Adipocyte (in vitro differentiated cells): ENCODE measurements around the gene TCTN2.

Experiments
- DNase-seq: peaks from one replicate; pipeline ENCODE4 v3.0.0-alpha.2; 2015; ENCODE audit warnings: low read depth
- H3K27me3 ChIP-seq: replicated peaks from 2 replicates; pipeline ENCODE4 v1.7.0; 2013; ENCODE audit warnings: mild to moderate bottlenecking, low read length, moderate library complexity; ENCODE audit not compliant: control insufficient read depth, insufficient read depth
- H3K36me3 ChIP-seq: 2 replicates; pipeline ENCODE4 v1.7.0; 2013; ENCODE audit warnings: low read length, mild to moderate bottlenecking, moderate library complexity; ENCODE audit not compliant: control insufficient read depth, insufficient read depth, severe bottlenecking
- H3K4me1 ChIP-seq: 2 replicates; pipeline ENCODE4 v1.7.0; 2013; ENCODE audit warnings: mild to moderate bottlenecking, low read length, moderate library complexity; ENCODE audit not compliant: control insufficient read depth, insufficient read depth
- H3K4me3 ChIP-seq: 2 replicates; pipeline ENCODE4 v1.7.0; 2013; ENCODE audit warnings: mild to moderate bottlenecking, low read length, moderate library complexity
- H3K9ac ChIP-seq: 2 replicates; pipeline ENCODE4 v1.7.0; 2013; ENCODE audit warnings: mild to moderate bottlenecking, low read length, moderate library complexity
- H3K9me3 ChIP-seq: 2 replicates; pipeline ENCODE4 v1.7.0; 2013; ENCODE audit warnings: mild to moderate bottlenecking, low read length, moderate library complexity; ENCODE audit not compliant: control insufficient read depth

Gene TCTN2

GRCh38 chr12:123656392-123656791 is 14.5 kb upstream of the TCTN2 start:
- H3K4me1 ChIP-seq, result peaks cover 27% of the 10 kb centered on the region
- peaks cover 53% of the 10 kb centered on the region for H3K36me3 ChIP-seq
- H3K4me3 ChIP-seq, result no peak overlapping the region
- no peaks in the 10 kb centered on the region for H3K27me3 ChIP-seq
- H3K9ac ChIP-seq, result no peak overlapping the region
- H3K9me3 ChIP-seq, result no peaks in the 10 kb centered on the region
- no peak for DNase-seq

- Histone ChIP-seq H3K4me1 (peaks cover 31% of the 10 kb centered on the region), H3K9me3 (no peaks in the 10 kb centered on the region), H3K36me3 (peaks cover 47% of the 10 kb centered on the region), H3K9ac (no peak overlapping the region), H3K4me3 (no peak overlapping the region), H3K27me3 (no peaks in the 10 kb centered on the region)
- no peak for DNase-seq
Measured at GRCh38 chr12:123657211-123657610, 13.7 kb upstream of the TCTN2 start.

GRCh38 chr12:123659996-123660727 is 10.8 kb upstream of the TCTN2 start:
- Histone ChIP-seq H3K27me3 (no peaks in the 10 kb centered on the region), H3K9ac (peak overlapping the region; percentile 83), H3K4me1 (peaks cover 31% of the 10 kb centered on the region), H3K4me3 (peak overlapping the region; percentile 70), H3K36me3 (peaks cover 29% of the 10 kb centered on the region), H3K9me3 (no peaks in the 10 kb centered on the region)
- DNase-seq, result peak; percentile 95

DNA sequence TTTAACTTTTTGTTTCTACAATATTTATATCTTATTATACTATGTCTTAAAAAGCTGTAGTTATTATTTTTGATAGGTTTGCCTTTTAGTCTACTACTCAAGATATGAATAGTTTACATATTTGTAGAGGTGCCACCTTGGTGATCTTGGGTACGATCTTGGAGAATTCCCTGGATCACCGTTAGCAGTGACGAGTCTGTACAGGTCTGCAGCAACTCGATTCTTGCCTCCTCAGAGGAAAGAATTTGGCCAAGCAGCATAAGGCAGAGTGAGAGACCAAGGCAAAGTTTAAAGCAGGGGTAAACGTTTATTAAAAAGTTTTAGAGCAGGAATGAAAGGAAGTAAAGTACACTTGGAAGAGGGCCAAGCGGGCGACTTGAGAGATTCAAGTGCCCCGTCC is 3.1 kb upstream of the TCTN2 start:
- Histone ChIP-seq H3K36me3 (no peaks in the 10 kb centered on the region), H3K9me3 (no peaks in the 10 kb centered on the region), H3K9ac (no peak overlapping the region), H3K4me1 (peaks cover 7% of the 10 kb centered on the region), H3K27me3 (no peaks in the 10 kb centered on the region), H3K4me3 (no peak overlapping the region)
- no peak for DNase-seq

- Histone ChIP-seq H3K4me3 (peak overlapping the region; percentile 91), H3K9me3 (no peaks in the 10 kb centered on the region)
- no peak for DNase-seq
Measured at GRCh38 chr12:123671876-123672275, 963 bp downstream of the TCTN2 start.

GRCh38 chr12:123675436-123675835 is 4.5 kb downstream of the TCTN2 start:
- H3K4me1 ChIP-seq, result peaks cover 7% of the 10 kb centered on the region
- H3K9ac ChIP-seq, result no peak overlapping the region
- DNase-seq, result no peak
- H3K36me3 ChIP-seq, result peaks cover 8% of the 10 kb centered on the region
- no peaks in the 10 kb centered on the region for H3K9me3 ChIP-seq
- no peak overlapping the region for H3K4me3 ChIP-seq
- no peaks in the 10 kb centered on the region for H3K27me3 ChIP-seq

More at GRCh38 chr12:123671876-123672275, 963 bp downstream of the TCTN2 start:
- Histone ChIP-seq H3K9ac (peak overlapping the region; percentile 87), H3K4me1 (peaks cover 7% of the 10 kb centered on the region), H3K27me3 (no peaks in the 10 kb centered on the region), H3K36me3 (peaks cover 8% of the 10 kb centered on the region)

DNA sequence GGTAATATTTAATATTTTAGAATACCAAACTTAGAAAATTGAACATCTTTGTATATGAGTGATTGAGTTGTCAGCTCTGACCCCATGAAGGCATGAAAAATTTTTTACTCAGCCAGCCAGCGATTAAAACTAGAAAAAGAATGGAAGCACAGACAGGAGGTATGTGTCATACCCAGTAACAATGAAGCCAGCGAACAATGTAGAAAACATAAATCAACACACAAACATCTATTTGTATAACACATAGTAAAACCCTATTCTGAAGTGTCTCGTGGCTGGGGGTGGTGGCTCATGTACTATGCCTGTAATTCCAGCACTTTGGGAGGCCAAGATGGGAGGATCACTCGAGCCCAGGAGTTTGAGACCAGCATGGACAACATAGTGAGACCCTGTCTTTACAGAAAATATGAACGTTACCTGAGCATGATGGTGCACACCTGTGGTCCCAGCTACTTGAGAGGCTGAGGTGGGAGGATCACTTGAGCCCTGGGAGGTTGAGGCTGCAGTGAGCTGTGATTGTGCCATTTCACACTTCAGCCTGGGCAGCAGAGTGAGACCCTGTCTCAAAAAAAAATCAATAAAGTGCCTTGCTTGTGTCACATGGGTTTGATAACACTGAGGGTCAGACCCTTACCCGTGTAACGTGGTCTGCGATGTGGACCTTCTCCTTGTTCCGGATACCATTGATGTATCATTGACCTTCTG is 5.9 kb downstream of the TCTN2 start:
- no peak overlapping the region for H3K4me3 ChIP-seq
- no peaks in the 10 kb centered on the region for H3K27me3 ChIP-seq
- DNase-seq, result no peak
- no peaks in the 10 kb centered on the region for H3K9me3 ChIP-seq
- peaks cover 8% of the 10 kb centered on the region for H3K36me3 ChIP-seq
- H3K4me1 ChIP-seq, result peaks cover 4% of the 10 kb centered on the region
- no peak overlapping the region for H3K9ac ChIP-seq

GRCh38 chr12:123678981-123679380 is 8.1 kb downstream of the TCTN2 start:
- Histone ChIP-seq H3K4me1 (no peaks in the 10 kb centered on the region), H3K36me3 (peaks cover 8% of the 10 kb centered on the region), H3K9me3 (no peaks in the 10 kb centered on the region), H3K27me3 (no peaks in the 10 kb centered on the region), H3K9ac (no peak overlapping the region), H3K4me3 (no peak overlapping the region)
- no peak for DNase-seq

DNA sequence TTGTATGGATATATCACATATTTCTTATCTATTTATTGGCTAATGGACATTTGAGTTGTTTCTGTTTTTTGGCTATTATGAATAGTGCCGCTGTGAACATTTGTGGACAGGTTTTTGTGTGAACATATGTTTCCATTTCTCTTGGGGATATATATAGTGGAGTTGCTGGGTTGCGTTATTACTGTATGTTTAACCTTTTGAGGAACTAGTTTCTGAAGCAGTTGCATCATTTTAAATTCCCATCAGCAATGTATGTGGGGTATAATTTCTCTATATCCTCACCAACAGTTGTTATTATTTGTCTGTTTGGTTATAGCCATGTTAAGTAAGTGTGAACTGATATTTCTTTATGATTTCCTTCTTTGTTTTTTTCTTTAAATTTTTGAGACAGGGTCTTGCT is 10.7 kb downstream of the TCTN2 start:
- no peaks in the 10 kb centered on the region for H3K27me3 ChIP-seq
- no peak for DNase-seq
- no peaks in the 10 kb centered on the region for H3K4me1 ChIP-seq
- H3K4me3 ChIP-seq, result no peak overlapping the region
- H3K36me3 ChIP-seq, result no peaks in the 10 kb centered on the region
- no peaks in the 10 kb centered on the region for H3K9me3 ChIP-seq
- no peak overlapping the region for H3K9ac ChIP-seq

DNA sequence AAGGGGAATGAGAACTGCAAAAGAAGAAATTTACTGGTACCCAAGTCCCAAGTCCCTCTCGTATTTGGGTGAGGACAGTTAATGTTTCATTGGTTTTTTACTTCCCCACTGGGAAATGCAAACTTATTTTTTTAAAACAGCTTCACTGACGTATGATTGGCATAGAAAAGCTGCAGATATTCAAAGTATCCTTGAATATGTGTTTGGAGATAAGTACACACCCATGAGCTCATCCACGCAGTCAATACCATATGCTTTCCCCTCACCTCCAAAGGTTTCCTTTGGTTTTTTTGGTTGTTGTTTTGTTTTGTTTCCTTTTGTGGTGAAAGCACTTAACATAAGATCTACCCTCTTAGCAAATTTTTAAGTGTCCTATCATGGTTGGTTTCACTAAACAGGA is 13.1 kb downstream of the TCTN2 start:
- no peaks in the 10 kb centered on the region for H3K36me3 ChIP-seq
- H3K4me3 ChIP-seq, result no peak overlapping the region
- no peak for DNase-seq
- no peak overlapping the region for H3K9ac ChIP-seq
- no peaks in the 10 kb centered on the region for H3K27me3 ChIP-seq
- H3K4me1 ChIP-seq, result no peaks in the 10 kb centered on the region
- H3K9me3 ChIP-seq, result no peaks in the 10 kb centered on the region

DNA sequence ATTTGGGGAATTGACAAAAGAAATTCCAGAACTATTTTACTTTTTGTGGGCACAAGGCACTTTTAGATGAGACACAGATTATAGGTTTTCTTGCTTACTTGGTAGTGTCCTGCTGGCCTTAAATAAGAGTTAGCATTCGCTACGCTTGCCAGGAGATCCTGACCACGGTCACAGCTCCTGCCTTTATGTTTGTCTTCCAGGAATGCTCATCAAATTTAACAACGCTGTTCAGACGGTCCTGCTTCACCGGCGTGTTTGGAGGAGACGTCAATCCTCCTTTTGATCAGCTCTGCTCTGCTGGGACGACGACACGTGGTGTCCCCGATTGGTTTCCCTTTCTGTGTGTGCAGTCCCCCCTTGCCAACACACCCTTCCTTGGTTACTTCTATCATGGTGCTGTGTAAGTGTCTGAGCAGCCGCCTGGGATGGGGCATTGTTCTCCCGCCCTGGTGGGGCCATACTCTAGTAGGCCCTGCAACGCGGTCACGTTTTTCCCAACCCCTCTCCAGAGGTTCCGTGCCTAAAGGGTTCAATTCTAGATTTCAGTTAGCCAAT is 15.8 kb downstream of the TCTN2 start:
- no peaks in the 10 kb centered on the region for H3K4me1 ChIP-seq
- no peak overlapping the region for H3K9ac ChIP-seq
- H3K9me3 ChIP-seq, result no peaks in the 10 kb centered on the region
- no peaks in the 10 kb centered on the region for H3K27me3 ChIP-seq
- H3K4me3 ChIP-seq, result no peak overlapping the region
- no peak for DNase-seq
- peaks cover 7% of the 10 kb centered on the region for H3K36me3 ChIP-seq
